BLaER1 treated with 17β-estradiol and CSF1 and Interleukin-3, amounts not matched to agents 10 nM and 100 nM (cell line): ENCODE data around the gene CPED1.

Experiments used
- H3K27ac ChIP-seq, 11 experiments: shearing (Covaris generic); formaldehyde crosslinking; 2 replicates each; pipeline ENCODE4 v1.8.1; 2022
- H3K27me3 ChIP-seq, 11 experiments: shearing (Covaris generic); formaldehyde crosslinking; 2 replicates each; pipeline ENCODE4 v1.8.1; 2022
- H3K36me3 ChIP-seq, 11 experiments: shearing (Covaris generic); formaldehyde crosslinking; 2 replicates each; pipeline ENCODE4 v1.8.1; 2022
- H3K4me1 ChIP-seq, 10 experiments: shearing (Covaris generic); formaldehyde crosslinking; 2 replicates each; pipeline ENCODE4 v1.8.1; 2022
- H3K4me2 ChIP-seq, 11 experiments: shearing (Covaris generic); formaldehyde crosslinking; 2 replicates each; pipeline ENCODE4 v1.8.1; 2022
- H3K4me3 ChIP-seq, 10 experiments: shearing (Covaris generic); formaldehyde crosslinking; 2 replicates each; pipeline ENCODE4 v1.8.1; 2022
- H3K9ac ChIP-seq, 11 experiments: shearing (Covaris generic); formaldehyde crosslinking; 2 replicates each; pipeline ENCODE4 v1.8.1; 2022
- H3K9me3 ChIP-seq, 11 experiments: shearing (Covaris generic); formaldehyde crosslinking; replicated peaks in 1 of 11; 2 replicates each; pipeline ENCODE4 v1.8.1; 2022
- H4K20me1 ChIP-seq, 11 experiments: shearing (Covaris generic); formaldehyde crosslinking; 2 replicates each; pipeline ENCODE4 v1.8.1; 2022
- Cebpa-rat ChIP-seq, 11 experiments: shearing (Covaris generic); IDR thresholded peaks; 2 replicates each; pipeline ENCODE4 v1.8.1; 2022

Gene CPED1

DNA sequence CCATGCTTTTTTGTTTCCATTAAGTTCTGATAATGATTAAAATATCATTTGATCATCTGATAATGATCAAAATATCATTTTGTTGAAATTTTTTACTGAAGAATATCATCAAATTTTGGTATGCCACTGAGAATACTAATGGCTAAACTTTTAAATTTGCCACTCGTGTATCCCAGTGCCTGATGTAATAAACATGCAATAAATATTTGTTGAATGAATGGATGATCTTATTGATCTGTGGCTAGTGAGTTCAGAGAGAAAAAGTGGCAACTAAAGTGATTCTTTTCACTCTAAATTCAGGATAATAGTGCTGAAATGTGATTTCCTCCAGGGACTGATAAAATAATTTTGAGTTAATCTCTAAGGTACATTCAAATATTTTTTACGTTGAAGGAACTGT is 181.0 kb downstream of the CPED1 start:
- Histone ChIP-seq H4K20me1 (no peaks in the 10 kb centered on the region), H3K4me1 (peaks cover 8 to 43% (median 18%) of the 10 kb centered on the region in 10 experiments), H3K4me2 (no peak overlapping the region), H3K36me3 (peaks cover 0 to 20% (median 4%) of the 10 kb centered on the region in 11 experiments; a peak in 8 of 22 replicates), H3K9me3 (peaks cover 0 to 11% (median 5%) of the 10 kb centered on the region in 11 experiments; a peak in 17 of 22 replicates), H3K9ac (no peak overlapping the region), H3K27me3 (no peaks in the 10 kb centered on the region), H3K4me3 (no peak overlapping the region), H3K27ac (no peak overlapping the region)
- TF ChIP-seq Cebpa-rat (IDR thresholded peaks at IDR 0.05), result no peak

- Histone ChIP-seq H3K36me3 (peaks cover 0 to 42% (median 9%) of the 10 kb centered on the region in 11 experiments; a peak in 12 of 22 replicates), H3K4me3 (no peak overlapping the region), H3K27ac (no peak overlapping the region), H3K9me3 (peaks cover 0 to 24% (median 18%) of the 10 kb centered on the region in 11 experiments; a peak in 17 of 22 replicates), H3K4me1 (peaks cover 3 to 30% (median 12%) of the 10 kb centered on the region in 10 experiments), H4K20me1 (no peaks in the 10 kb centered on the region), H3K27me3 (no peaks in the 10 kb centered on the region), H3K4me2 (no peak overlapping the region), H3K9ac (no peak overlapping the region)
- TF ChIP-seq Cebpa-rat (IDR thresholded peaks at IDR 0.05), result no peak
Observed at GRCh38 chr7:121172484-121172883, 184.0 kb downstream of the CPED1 start.

DNA sequence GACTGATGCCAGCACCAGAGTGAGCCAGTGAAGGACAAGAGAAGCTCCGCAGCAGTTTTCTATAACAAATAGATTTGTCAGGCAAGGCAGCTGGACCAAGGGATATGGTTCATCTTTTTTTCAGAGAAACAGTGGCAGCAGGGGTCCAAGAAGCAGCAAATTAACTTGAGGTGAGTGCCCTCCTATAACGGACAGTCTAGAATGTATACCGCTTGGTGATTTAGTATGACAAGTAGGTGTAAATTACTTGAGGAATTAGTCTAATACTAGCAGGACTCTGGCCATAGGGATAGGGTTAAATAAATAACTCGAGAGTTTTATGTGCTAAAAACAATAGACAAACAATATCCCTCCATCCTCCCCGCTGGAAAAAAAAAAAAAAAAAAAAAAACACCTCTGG is 187.3 kb downstream of the CPED1 start:
- H3K4me2 ChIP-seq, result no peak overlapping the region
- H3K9me3 ChIP-seq, result peaks cover 0 to 24% (median 18%) of the 10 kb centered on the region in 11 experiments; a peak in 17 of 22 replicates
- H3K4me1 ChIP-seq, result peaks cover 28 to 53% (median 44%) of the 10 kb centered on the region in 10 experiments
- no peaks in the 10 kb centered on the region for H3K27me3 ChIP-seq
- no peak overlapping the region for H3K4me3 ChIP-seq
- H3K36me3 ChIP-seq, result peaks cover 0 to 32% (median 9%) of the 10 kb centered on the region in 11 experiments; a peak in 12 of 22 replicates
- TF ChIP-seq Cebpa-rat (IDR thresholded peaks at IDR 0.05), result no peak
- H4K20me1 ChIP-seq, result no peaks in the 10 kb centered on the region
- no peak overlapping the region for H3K27ac ChIP-seq
- no peak overlapping the region for H3K9ac ChIP-seq

- Histone ChIP-seq H3K4me2 (peak overlapping the region; percentile 73 to 92 (median 86)), H3K9me3 (peaks cover 0 to 22% (median 18%) of the 10 kb centered on the region in 11 experiments; a peak in 17 of 22 replicates), H3K27ac (peak overlapping the region; percentile 0 to 93 (median 84); a peak in 20 of 22 replicates), H3K4me1 (peaks cover 52 to 80% (median 68%) of the 10 kb centered on the region in 10 experiments), H3K27me3 (no peaks in the 10 kb centered on the region), H4K20me1 (no peaks in the 10 kb centered on the region), H3K9ac (peak overlapping the region; percentile 10 to 66 (median 59); a peak in 20 of 22 replicates), H3K36me3 (peaks cover 0 to 31% (median 9%) of the 10 kb centered on the region in 11 experiments; a peak in 12 of 22 replicates), H3K4me3 (peak overlapping the region; percentile 38 to 61 (median 46))
- TF ChIP-seq Cebpa-rat (IDR thresholded peaks at IDR 0.05), result no peak
Observed at GRCh38 chr7:121178452-121178851, 189.9 kb downstream of the CPED1 start.

DNA sequence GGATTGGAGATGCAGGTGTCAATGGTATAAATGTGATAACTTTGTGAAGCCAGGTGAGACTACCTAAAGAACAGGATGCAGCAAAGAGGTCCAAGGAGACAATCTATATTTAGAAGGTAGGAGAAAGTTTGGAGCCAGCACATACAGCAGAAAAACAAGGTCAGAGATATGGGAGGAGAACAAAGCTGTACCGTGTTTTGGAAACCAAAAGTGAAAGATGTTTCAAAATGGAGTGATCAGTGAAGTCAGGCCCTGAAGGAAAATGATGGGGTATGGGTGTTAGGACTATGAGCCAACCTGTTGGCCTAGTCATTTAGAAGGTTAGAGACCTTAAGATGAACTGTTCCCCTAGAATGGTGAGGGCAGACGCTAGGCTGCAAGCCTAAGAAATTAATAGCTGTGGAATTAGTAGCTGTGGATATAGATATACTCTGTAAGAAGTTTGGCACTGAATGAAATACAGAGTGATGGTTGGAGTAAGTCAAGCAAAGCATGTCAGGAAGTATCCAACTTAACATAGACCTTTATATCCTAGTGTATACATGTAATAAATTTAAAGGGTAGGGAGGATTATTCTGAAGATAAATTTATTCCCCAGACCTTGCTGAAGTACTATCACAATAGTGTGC is 190.5 kb downstream of the CPED1 start:
- peak overlapping the region; percentile 73 to 92 (median 86) for H3K4me2 ChIP-seq
- H3K9ac ChIP-seq, result peak overlapping the region; percentile 10 to 66 (median 59); a peak in 20 of 22 replicates
- H3K9me3 ChIP-seq, result peaks cover 0 to 20% (median 14%) of the 10 kb centered on the region in 11 experiments; a peak in 17 of 22 replicates
- H4K20me1 ChIP-seq, result no peaks in the 10 kb centered on the region
- H3K36me3 ChIP-seq, result peaks cover 0 to 25% (median 9%) of the 10 kb centered on the region in 11 experiments; a peak in 12 of 22 replicates
- H3K27me3 ChIP-seq, result no peaks in the 10 kb centered on the region
- peaks cover 57 to 85% (median 74%) of the 10 kb centered on the region in 10 experiments for H3K4me1 ChIP-seq
- TF ChIP-seq Cebpa-rat (IDR thresholded peaks at IDR 0.05), result no peak
- H3K4me3 ChIP-seq, result peak overlapping the region; percentile 38 to 61 (median 46)
- H3K27ac ChIP-seq, result peak overlapping the region; percentile 0 to 93 (median 84); a peak in 20 of 22 replicates

GRCh38 chr7:121180436-121181063 is 192.0 kb downstream of the CPED1 start:
- H3K9ac ChIP-seq, result peak overlapping the region in 9 of 11 experiments; percentile 34 to 76 (median 66); a peak in 16 of 22 replicates
- H3K4me2 ChIP-seq, result peak overlapping the region; percentile 61 to 92 (median 82)
- H3K27ac ChIP-seq, result peak overlapping the region in 10 of 11 experiments; percentile 26 to 93 (median 84); a peak in 20 of 22 replicates
- H3K4me1 ChIP-seq, result peaks cover 73 to 100% (median 88%) of the 10 kb centered on the region in 10 experiments
- H3K27me3 ChIP-seq, result no peaks in the 10 kb centered on the region
- no peak for TF ChIP-seq Cebpa-rat (IDR thresholded peaks at IDR 0.05)
- H4K20me1 ChIP-seq, result no peaks in the 10 kb centered on the region
- H3K4me3 ChIP-seq, result peak overlapping the region in 3 of 10 experiments; percentile 14 to 34 (median 25); a peak in 4 of 20 replicates
- H3K9me3 ChIP-seq, result peaks cover 0 to 4% (median 0%) of the 10 kb centered on the region in 11 experiments; a peak in 4 of 22 replicates
- H3K36me3 ChIP-seq, result peaks cover 0 to 11% (median 0%) of the 10 kb centered on the region in 11 experiments; a peak in 9 of 22 replicates

DNA sequence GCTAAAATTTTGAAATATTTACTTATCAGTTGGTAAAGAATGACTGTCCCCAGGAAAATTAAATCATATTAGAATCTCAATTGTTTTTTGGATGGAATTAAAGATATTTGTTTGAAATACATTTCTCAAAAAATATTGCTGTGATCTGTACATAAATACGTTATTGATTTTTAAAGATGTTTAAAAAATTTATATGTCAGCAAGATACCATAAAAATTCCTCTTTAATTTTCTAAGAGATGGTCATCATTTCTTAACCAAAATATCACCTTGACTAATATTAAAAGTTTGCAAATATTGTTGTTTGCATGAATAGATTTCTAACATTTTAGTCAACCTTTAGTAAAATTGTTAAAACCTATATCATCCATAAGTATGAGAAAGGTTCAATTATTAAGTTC is 192.8 kb downstream of the CPED1 start:
- H3K9ac ChIP-seq, result peak overlapping the region in 6 of 11 experiments; percentile 65 to 76 (median 73); a peak in 11 of 22 replicates
- peak overlapping the region in 1 of 10 experiments; percentile 14; a peak in 1 of 20 replicates for H3K4me3 ChIP-seq
- H3K4me1 ChIP-seq, result peaks cover 81 to 100% (median 96%) of the 10 kb centered on the region in 10 experiments
- H4K20me1 ChIP-seq, result no peaks in the 10 kb centered on the region
- peaks cover 0 to 5% (median 0%) of the 10 kb centered on the region in 11 experiments; a peak in 2 of 22 replicates for H3K36me3 ChIP-seq
- H3K27ac ChIP-seq, result peak overlapping the region in 9 of 11 experiments; percentile 51 to 93 (median 88); a peak in 17 of 22 replicates
- H3K27me3 ChIP-seq, result no peaks in the 10 kb centered on the region
- TF ChIP-seq Cebpa-rat (IDR thresholded peaks at IDR 0.05), result no peak
- no peaks in the 10 kb centered on the region for H3K9me3 ChIP-seq
- H3K4me2 ChIP-seq, result peak overlapping the region; percentile 73 to 92 (median 84); a peak in 19 of 22 replicates

- Histone ChIP-seq H4K20me1 (no peaks in the 10 kb centered on the region), H3K4me2 (peak overlapping the region; percentile 73 to 92 (median 82)), H3K27me3 (no peaks in the 10 kb centered on the region), H3K9me3 (no peaks in the 10 kb centered on the region), H3K27ac (peak overlapping the region in 9 of 11 experiments; percentile 67 to 93 (median 88); a peak in 18 of 22 replicates), H3K4me1 (peaks cover 85 to 100% (median 97%) of the 10 kb centered on the region in 10 experiments), H3K4me3 (peak overlapping the region in 2 of 10 experiments; percentile 42 to 46; a peak in 5 of 20 replicates), H3K9ac (peak overlapping the region in 9 of 11 experiments; percentile 4 to 76 (median 71); a peak in 16 of 22 replicates), H3K36me3 (no peaks in the 10 kb centered on the region; a peak in 1 of 22 replicates)
- no peak for TF ChIP-seq Cebpa-rat (IDR thresholded peaks at IDR 0.05)
Observed at GRCh38 chr7:121182281-121182680, 193.8 kb downstream of the CPED1 start.
